ENCODE data around the gene LRBA.

LRBA gene

DNA sequence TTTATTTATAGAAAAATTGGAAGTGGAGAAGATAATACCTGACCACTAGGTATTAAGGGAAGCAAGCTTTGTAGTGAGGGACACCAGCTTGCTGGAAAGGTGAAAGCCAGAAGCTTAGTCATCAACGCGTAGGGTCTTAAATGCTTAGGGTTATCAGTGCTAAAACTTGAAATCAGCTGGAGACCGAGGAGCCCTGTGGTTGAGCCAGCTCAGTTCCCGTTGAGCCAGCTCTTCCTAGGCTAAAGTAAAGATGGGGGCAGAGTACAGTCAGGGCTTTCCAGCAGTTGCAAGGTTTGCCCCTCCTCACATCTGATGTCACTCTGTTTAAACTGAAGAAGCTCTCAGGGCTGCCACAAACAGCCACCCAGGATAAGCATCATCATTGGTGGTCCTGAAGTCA is 696.1 kb downstream of the LRBA start:
- H3K4me3 ChIP-seq (replicated peaks; ENCODE audit: low read depth, low read length): no peak overlapping the region
- DNase-seq (ENCODE audit: extremely low read depth, low read depth): no peak

DNA sequence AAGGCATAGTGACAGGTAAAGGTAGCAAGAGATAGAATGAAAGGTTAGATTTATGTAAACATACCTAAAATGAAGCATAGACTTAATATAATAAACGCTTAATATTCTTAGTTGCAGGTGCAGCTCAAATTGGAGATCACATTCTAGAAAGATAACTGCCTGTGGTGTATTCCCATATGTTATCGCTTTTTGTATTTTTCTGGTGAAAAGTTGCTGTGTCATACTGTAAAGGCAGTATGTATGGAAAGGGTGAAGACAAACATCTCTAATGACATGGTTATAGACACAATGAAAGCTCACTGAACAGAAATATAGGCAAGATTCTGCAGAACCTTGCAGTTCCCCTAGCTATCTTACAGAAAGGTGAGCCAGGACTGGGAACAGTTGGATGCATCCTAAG is 696.6 kb downstream of the LRBA start:
- no peak for TF ChIP-seq CTCF (IDR thresholded peaks at IDR 0.05; ENCODE audit: low read depth, low read length, missing control alignments)
- DNase-seq (ENCODE audit: extremely low read depth, low read depth): no peak

More for the DNA sequence above, 696.1 kb downstream of the LRBA start:
- TF ChIP-seq CTCF (IDR thresholded peaks at IDR 0.05; ENCODE audit: low read depth, low read length, missing control alignments): no peak

GRCh38 chr4:150316332-150317205 is 698.5 kb downstream of the LRBA start:
- H3K4me3 ChIP-seq (replicated peaks; ENCODE audit: low read depth, low read length): no peak overlapping the region
- no peak for TF ChIP-seq CTCF (IDR thresholded peaks at IDR 0.05; ENCODE audit: low read depth, low read length, missing control alignments)
- no peak for DNase-seq (ENCODE audit: extremely low read depth, low read depth)

More for the DNA sequence above, 696.6 kb downstream of the LRBA start:
- H3K4me3 ChIP-seq (replicated peaks; ENCODE audit: low read depth, low read length): no peak overlapping the region

DNA sequence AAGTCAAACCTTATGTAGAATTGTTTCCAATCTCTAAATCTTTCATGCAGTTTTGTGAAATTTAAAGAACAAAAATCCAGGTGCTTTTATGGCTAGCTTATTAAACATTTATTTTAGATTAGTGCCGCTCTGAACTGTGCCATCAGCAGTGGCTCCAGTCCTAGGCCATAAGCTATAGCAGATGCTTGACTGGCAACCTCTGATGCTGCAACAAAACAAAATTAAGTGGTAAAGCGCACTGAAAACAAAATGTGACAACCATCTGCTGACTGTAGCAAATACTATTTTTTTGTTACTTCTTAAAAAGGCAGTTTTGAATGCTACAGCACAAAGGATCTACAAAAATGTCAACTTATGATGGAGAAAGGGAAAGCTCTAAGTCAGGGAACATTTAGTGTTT is 699.4 kb downstream of the LRBA start:
- no peak for DNase-seq (ENCODE audit: extremely low read depth, low read depth)
- TF ChIP-seq CTCF (IDR thresholded peaks at IDR 0.05; ENCODE audit: low read depth, low read length, missing control alignments): no peak
- no peak overlapping the region for H3K4me3 ChIP-seq (replicated peaks; ENCODE audit: low read depth, low read length)

DNA sequence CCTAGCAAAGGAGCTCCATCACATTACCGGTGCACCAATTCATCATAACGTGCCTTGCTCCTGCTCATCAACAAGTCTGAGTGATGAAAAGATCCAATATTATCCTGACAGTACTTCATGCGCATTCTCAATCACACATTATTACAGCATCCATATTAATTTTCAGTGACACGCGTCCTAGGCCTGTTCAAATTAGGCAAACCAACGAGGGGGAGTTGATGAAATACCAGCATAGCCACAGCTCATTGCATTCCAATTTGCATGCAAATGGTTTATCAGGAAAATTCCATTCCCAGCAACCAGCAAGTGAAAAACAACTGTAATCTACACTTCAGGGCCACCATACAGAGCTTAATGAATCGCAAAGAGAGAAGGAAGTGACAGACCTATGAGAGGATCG is 699.9 kb downstream of the LRBA start:
- no peak for DNase-seq (ENCODE audit: extremely low read depth, low read depth)
- H3K4me3 ChIP-seq (replicated peaks; ENCODE audit: low read depth, low read length): no peak overlapping the region
- no peak for TF ChIP-seq CTCF (IDR thresholded peaks at IDR 0.05; ENCODE audit: low read depth, low read length, missing control alignments)

- DNase-seq (ENCODE audit: extremely low read depth, low read depth): no peak
- no peak overlapping the region for H3K4me3 ChIP-seq (replicated peaks; ENCODE audit: low read depth, low read length)
- no peak for TF ChIP-seq CTCF (IDR thresholded peaks at IDR 0.05; ENCODE audit: low read depth, low read length, missing control alignments)
Observed at GRCh38 chr4:150314031-150314430, 701.1 kb downstream of the LRBA start.
